SH-SY5Y (cell line): ENCODE results near the gene MAN1B1.

Source experiments
- GATA2 ChIP-seq: IDR thresholded peaks from 2 replicates; pipeline ENCODE4 v1.6.1; 2011; ENCODE audit warnings: mild to moderate bottlenecking, low read depth, low read length
- GATA3 ChIP-seq: IDR thresholded peaks from 2 replicates; pipeline ENCODE4 v1.6.1; 2011; ENCODE audit warnings: low read depth, mild to moderate bottlenecking, low read length, moderate library complexity

GRCh38 chr9:137148242-137148641, 61.5 kb downstream of the MAN1B1 start:
- TF ChIP-seq GATA2 (no peak), GATA3 (no peak)
